ENCODE measurements around the gene CCT8L2. TPM values are rescaled to one million over a fixed set of nuclear protein-coding genes. Genes with fewer than 3 reads are reported as not detected.
"Not testable (repeated sequence)": the region's sequence is repeated elsewhere in the genome, so short reads cannot be mapped to it uniquely, and the experiment has no call there.

The CCT8L2 gene
- total RNA-seq, 2 experiments from 2014 or later = not detected

DNA sequence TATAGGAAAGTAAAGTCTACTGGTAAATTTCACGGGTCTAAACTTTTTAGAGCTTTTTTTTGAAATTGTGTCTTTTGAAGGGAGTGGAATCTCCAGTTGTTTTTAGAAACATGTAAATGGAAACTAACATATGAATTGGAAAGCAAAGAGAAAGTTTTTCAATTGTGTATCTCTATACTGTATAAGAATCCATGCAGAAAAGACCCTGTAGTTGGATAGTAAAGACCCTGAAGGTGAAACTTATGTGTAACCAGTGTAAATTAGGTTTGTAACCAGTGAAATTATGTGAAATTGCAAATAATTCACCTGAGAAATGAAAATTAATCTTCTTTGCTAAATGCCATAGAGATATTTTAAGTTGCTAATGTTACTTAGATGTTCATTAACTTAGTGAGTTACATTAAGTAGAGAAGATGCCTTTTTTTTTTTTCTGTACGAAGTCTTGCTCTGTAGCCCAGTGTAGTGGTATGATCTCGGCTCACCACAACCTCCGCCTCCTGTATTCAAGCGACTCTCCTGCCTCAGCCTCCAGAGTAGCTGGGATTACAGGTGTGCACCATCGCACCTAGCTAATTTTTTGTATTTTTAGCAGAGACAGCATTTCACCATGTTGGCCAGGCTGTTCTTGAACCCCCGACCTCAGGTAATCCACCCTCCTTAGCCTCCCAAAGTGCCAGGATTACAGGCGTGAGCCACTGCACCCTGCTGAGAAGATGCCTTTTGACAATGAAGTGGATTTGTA lies 11.8 kb upstream of the CCT8L2 start:
- peaks cover 31% of the 10 kb centered on the region for H3K27me3 Mint-ChIP-seq
- intact Hi-C loops (cut with DNase I, micrococcal nuclease); CTCF ChIA-PET; H3K9me3 Mint-ChIP-seq (ENCODE audit: low read depth); DNase-seq; H3K36me3 Mint-ChIP-seq (ENCODE audit: low read depth); ATAC-seq; POLR2A ChIA-PET; H3K4me3 Mint-ChIP-seq; H3K27ac Mint-ChIP-seq: not testable (repeated sequence)
- peaks cover 10% of the 10 kb centered on the region for H3K4me1 Mint-ChIP-seq

GRCh38 chr22:16603770-16604242 lies 11.2 kb upstream of the CCT8L2 start:
- H3K27ac Mint-ChIP-seq; H3K36me3 Mint-ChIP-seq (ENCODE audit: low read depth); intact Hi-C loops (cut with DNase I, micrococcal nuclease); POLR2A ChIA-PET; DNase-seq; H3K9me3 Mint-ChIP-seq (ENCODE audit: low read depth); H3K4me3 Mint-ChIP-seq; ATAC-seq; CTCF ChIA-PET: not testable (repeated sequence)
- peaks cover 10% of the 10 kb centered on the region for H3K4me1 Mint-ChIP-seq
- H3K27me3 Mint-ChIP-seq = peaks cover 32% of the 10 kb centered on the region

GRCh38 chr22:16603448-16603768 lies 10.8 kb upstream of the CCT8L2 start:
- CTCF ChIA-PET = interaction anchor here (1.0 kb wide), 1 partner anchor 57 kb away, joined by 3 read pairs; no protein-coding TSS in a partner anchor
- ATAC-seq = no peak
- Mint-ChIP-seq H3K27me3 (peaks cover 28% of the 10 kb centered on the region), H3K36me3 (ENCODE audit: low read depth) (peaks cover 1% of the 10 kb centered on the region), H3K27ac (no peak overlapping the region), H3K4me1 (peaks cover 10% of the 10 kb centered on the region), H3K4me3 (peak overlapping the region; percentile 48), H3K9me3 (ENCODE audit: low read depth) (no peaks in the 10 kb centered on the region)
- intact Hi-C loops (cut with DNase I, micrococcal nuclease) = no loop called here
- POLR2A ChIA-PET = no interaction called here
- no peak for DNase-seq

- intact Hi-C loops (cut with DNase I, micrococcal nuclease); POLR2A ChIA-PET; H3K9me3 Mint-ChIP-seq (ENCODE audit: low read depth); DNase-seq; H3K36me3 Mint-ChIP-seq (ENCODE audit: low read depth): not testable (repeated sequence)
- peak; percentile 69 for ATAC-seq
- CTCF ChIA-PET = interaction anchor here (1.0 kb wide), 1 partner anchor 57 kb away, joined by 3 read pairs; no protein-coding TSS in a partner anchor
- peaks cover 10% of the 10 kb centered on the region for H3K4me1 Mint-ChIP-seq
- peak overlapping the region; percentile 33 for H3K27ac Mint-ChIP-seq
- H3K4me3 Mint-ChIP-seq = peak overlapping the region; percentile 48
- H3K27me3 Mint-ChIP-seq = peaks cover 28% of the 10 kb centered on the region
Observed at GRCh38 chr22:16602728-16603447, 10.3 kb upstream of the CCT8L2 start.

DNA sequence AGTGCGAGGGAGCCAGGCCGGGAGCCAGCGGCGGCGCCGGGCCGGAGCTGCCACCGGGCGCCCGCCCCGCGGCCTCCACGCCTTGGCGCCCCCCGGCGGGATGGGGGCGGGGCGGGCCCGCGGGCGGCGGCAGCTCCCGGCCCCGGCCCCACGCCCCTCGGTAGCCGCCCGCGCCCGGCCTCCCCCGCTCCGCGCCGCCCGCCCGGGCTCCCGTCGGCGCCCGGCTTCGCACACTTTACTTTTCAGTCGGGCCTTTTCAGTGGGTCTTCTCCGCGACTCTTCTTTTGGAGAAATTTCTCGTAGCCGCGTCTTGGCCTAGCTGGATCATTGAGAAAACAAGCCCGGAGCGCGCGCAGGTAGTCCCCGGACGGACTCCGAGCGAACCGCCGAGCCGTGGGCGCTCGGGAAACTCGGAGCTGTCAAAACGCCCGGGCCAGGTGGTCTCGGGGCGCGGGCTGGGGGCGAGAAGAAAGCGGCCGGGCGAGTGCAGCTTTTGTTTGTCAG lies 9.7 kb upstream of the CCT8L2 start:
- CTCF ChIA-PET; intact Hi-C loops (cut with DNase I, micrococcal nuclease): not testable (repeated sequence)
- peak overlapping the region; percentile 48 for H3K4me3 Mint-ChIP-seq

GRCh38 chr22:16601437-16602223 lies 9.0 kb upstream of the CCT8L2 start:
- DNase-seq = peak; percentile 16
- ATAC-seq = peak; percentile 16
- Mint-ChIP-seq H3K4me3 (no peak overlapping the region), H3K27ac (no peak overlapping the region), H3K36me3 (ENCODE audit: low read depth) (peaks cover 1% of the 10 kb centered on the region), H3K27me3 (peaks cover 25% of the 10 kb centered on the region), H3K4me1 (peaks cover 10% of the 10 kb centered on the region), H3K9me3 (ENCODE audit: low read depth) (no peaks in the 10 kb centered on the region)
- ChIA-PET POLR2A (no interaction called here), CTCF (no interaction called here)
- intact Hi-C loops (cut with DNase I, micrococcal nuclease) = no loop called here

More for the DNA sequence above, 9.7 kb upstream of the CCT8L2 start:
- ATAC-seq; H3K36me3 Mint-ChIP-seq (ENCODE audit: low read depth); H3K27ac Mint-ChIP-seq; POLR2A ChIA-PET; DNase-seq; H3K9me3 Mint-ChIP-seq (ENCODE audit: low read depth): not testable (repeated sequence)
- peaks cover 10% of the 10 kb centered on the region for H3K4me1 Mint-ChIP-seq
- H3K27me3 Mint-ChIP-seq = peaks cover 28% of the 10 kb centered on the region

DNA sequence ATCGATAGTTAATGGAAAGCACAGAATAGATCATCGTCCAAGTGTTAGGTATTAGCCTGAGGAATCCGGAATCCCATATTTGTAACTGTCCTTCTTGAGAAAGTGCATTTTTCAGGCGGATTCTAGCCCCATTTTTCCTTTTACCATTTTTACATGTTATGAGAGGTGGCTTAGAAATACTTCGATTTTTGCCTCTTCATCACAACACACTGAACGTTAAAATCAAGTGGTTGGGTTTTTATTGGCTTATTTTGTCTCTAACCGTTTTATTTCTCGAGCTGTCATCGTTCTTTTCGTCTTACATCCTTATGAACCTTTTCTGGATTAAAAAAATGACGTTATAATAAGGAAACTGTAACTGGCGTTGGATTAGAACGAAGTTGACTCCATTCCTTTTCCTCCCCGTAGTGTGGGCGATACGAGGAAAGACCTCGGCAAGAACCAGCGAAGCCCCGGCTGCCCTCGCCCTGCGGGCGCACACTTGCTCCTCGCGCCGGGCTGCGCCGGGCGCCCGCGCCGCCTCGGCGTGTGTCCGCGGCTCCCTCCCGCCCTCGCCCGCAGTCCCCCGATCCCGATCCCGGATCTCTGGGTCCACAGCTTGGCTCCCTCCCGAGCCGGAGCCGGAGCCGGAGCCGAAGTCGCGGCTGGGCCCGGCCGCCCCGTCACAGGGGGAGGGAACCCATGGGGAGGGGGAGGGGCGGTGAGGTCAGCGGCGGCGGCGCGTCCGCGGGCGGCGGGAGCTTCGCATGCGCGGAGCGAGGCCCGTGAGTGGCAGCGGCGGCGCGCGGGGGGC lies 8.2 kb upstream of the CCT8L2 start:
- CTCF ChIA-PET; H3K27ac Mint-ChIP-seq; intact Hi-C loops (cut with DNase I, micrococcal nuclease); POLR2A ChIA-PET; H3K9me3 Mint-ChIP-seq (ENCODE audit: low read depth); H3K36me3 Mint-ChIP-seq (ENCODE audit: low read depth): not testable (repeated sequence)
- ATAC-seq = peak; percentile 44
- peak overlapping the region; percentile 31 for H3K4me3 Mint-ChIP-seq
- peaks cover 28% of the 10 kb centered on the region for H3K27me3 Mint-ChIP-seq
- peak; percentile 60 for DNase-seq
- H3K4me1 Mint-ChIP-seq = peaks cover 10% of the 10 kb centered on the region

GRCh38 chr22:16599648-16600047 lies 7.0 kb upstream of the CCT8L2 start:
- H3K4me3 Mint-ChIP-seq; H3K36me3 Mint-ChIP-seq (ENCODE audit: low read depth); CTCF ChIA-PET; H3K27ac Mint-ChIP-seq; intact Hi-C loops (cut with DNase I, micrococcal nuclease); H3K9me3 Mint-ChIP-seq (ENCODE audit: low read depth); ATAC-seq; DNase-seq; POLR2A ChIA-PET: not testable (repeated sequence)
- Mint-ChIP-seq H3K27me3 (peaks cover 30% of the 10 kb centered on the region), H3K4me1 (peaks cover 10% of the 10 kb centered on the region)

- intact Hi-C loops (cut with DNase I, micrococcal nuclease); H3K27ac Mint-ChIP-seq; H3K9me3 Mint-ChIP-seq (ENCODE audit: low read depth); POLR2A ChIA-PET; CTCF ChIA-PET; ATAC-seq; H3K36me3 Mint-ChIP-seq (ENCODE audit: low read depth); H3K4me1 Mint-ChIP-seq; DNase-seq; H3K4me3 Mint-ChIP-seq: not testable (repeated sequence)
- peaks cover 15% of the 10 kb centered on the region for H3K27me3 Mint-ChIP-seq
Observed at GRCh38 chr22:16595251-16595650, 2.6 kb upstream of the CCT8L2 start.

DNA sequence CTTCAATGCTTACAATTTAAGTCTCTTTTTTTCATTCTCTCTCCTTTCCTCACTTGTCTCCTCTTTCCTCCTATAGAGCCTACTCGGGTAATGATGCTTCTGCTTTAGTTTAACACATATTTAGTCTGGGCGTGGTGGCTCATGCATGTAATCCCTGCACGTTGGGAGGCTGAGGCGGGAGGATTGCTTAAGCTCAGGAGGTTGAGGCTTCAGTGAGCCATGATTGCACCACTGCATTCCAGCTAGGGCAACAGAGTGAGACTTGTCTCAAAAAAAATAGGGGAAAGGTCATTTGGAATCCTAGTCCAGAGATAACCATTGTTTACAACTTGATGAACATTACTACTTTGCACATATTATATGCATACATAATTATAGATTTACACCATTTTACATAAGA lies 1.4 kb upstream of the CCT8L2 start:
- H3K4me3 Mint-ChIP-seq = no peak overlapping the region
- H3K36me3 Mint-ChIP-seq (ENCODE audit: low read depth) = no peaks in the 10 kb centered on the region
- H3K9me3 Mint-ChIP-seq (ENCODE audit: low read depth) = no peaks in the 10 kb centered on the region
- ChIA-PET POLR2A (no interaction called here), CTCF (no interaction called here)
- no peak overlapping the region for H3K27ac Mint-ChIP-seq
- ATAC-seq (no peak), DNase-seq (no peak)
- intact Hi-C loops (cut with DNase I, micrococcal nuclease) = no loop called here
- H3K4me1 Mint-ChIP-seq = no peaks in the 10 kb centered on the region
- H3K27me3 Mint-ChIP-seq = peaks cover 7% of the 10 kb centered on the region

DNA sequence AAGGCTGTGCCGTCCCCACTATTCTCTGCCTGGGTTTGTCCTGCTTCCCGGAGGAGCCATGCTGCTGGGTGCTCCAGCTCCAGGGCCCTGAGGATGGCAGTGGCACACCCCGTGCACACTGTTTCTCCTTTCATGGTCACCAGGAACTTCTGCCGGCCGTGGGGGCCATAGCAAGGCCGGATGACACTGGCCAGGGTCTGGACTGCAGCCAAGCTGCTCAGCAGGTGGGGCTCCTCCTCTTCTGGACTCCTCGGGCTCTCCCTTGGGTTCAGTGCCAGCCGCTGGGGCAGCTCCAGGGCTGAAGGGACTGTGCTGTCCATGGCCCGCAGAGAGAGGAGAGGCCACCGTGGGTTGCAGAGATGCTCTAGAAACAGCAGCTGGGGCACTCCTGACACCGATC lies 379 bp downstream of the CCT8L2 start:
- H3K27ac Mint-ChIP-seq; intact Hi-C loops (cut with DNase I, micrococcal nuclease): not testable (repeated sequence)

More for the DNA sequence above, 379 bp downstream of the CCT8L2 start:
- H3K4me3 Mint-ChIP-seq; H3K4me1 Mint-ChIP-seq; H3K9me3 Mint-ChIP-seq (ENCODE audit: low read depth); H3K36me3 Mint-ChIP-seq (ENCODE audit: low read depth); POLR2A ChIA-PET; H3K27me3 Mint-ChIP-seq; DNase-seq; ATAC-seq; CTCF ChIA-PET: not testable (repeated sequence)

All from activated CD4-positive, alpha-beta T cell treated with anti-CD3 and anti-CD28 coated beads for 36 hours (primary cell).